Heart right ventricle (tissue), 16 donors: Measurements from ENCODE around the gene DOCK1. TPM values are rescaled to one million over a fixed set of nuclear protein-coding genes. Genes with fewer than 3 reads are reported as not detected.

Source experiments
- ATAC-seq, 8 donors: fragments of 200-7000 bp; cut with Tn5 transposase; one replicate each; pipeline ENCODE4 v1.9.1; 2020; ENCODE audit warnings: mild to moderate bottlenecking in 8 of 8, moderate library complexity in 8 of 8, moderate number of reproducible peaks in 1 of 8
- DNase-seq, 2 donors: peaks; one replicate each; pipeline ENCODE4 v3.0.0-alpha.2; 2020
- H3K27ac ChIP-seq, 10 donors: fragments of 200-600 bp; sonication (generic) in 2 of 10; one replicate each; pipeline versions ENCODE4 v1.5.0 to v1.8.0; 2020 to 2022; ENCODE audit warnings: mild to moderate bottlenecking in 3 of 10
- H3K27me3 ChIP-seq, 7 donors: fragments of 200-600 bp; one replicate each; pipeline ENCODE4 v1.8.0; 2021 to 2022; ENCODE audit warnings: mild to moderate bottlenecking in 2 of 7
- H3K36me3 ChIP-seq, 9 donors: fragments of 200-600 bp; sonication (generic) in 1 of 9; one replicate each; pipeline versions ENCODE4 v1.5.0 to v1.8.0; 2020 to 2022; ENCODE audit warnings: mild to moderate bottlenecking in 2 of 9
- H3K4me1 ChIP-seq, 9 donors: fragments of 200-600 bp; sonication (generic) in 1 of 9; one replicate each; pipeline versions ENCODE4 v1.5.0 to v1.8.0; 2020 to 2022; ENCODE audit warnings: mild to moderate bottlenecking in 4 of 9
- H3K4me3 ChIP-seq, 10 donors: fragments of 200-600 bp; sonication (generic) in 2 of 10; one replicate each; pipeline versions ENCODE4 v1.5.0 to v1.8.0; 2020 to 2022; ENCODE audit warnings: mild to moderate bottlenecking in 7 of 10, moderate library complexity in 2 of 10
- H3K9me3 ChIP-seq, 11 donors: fragments of 200-600 bp in 10 of 11; sonication (generic) in 2 of 11; one replicate each; pipeline versions ENCODE4 v1.5.0 to v1.8.0; 2013 to 2022; ENCODE audit warnings: mild to moderate bottlenecking in 2 of 11, control low read depth in 1 of 11, moderate library complexity in 1 of 11
- WGBS, 2 donors: extraction: QIAGEN DNeasy Blood & Tissue Kit; methylation state at CpG; one replicate each; pipeline ENCODE4 v1.1.7; 2013; ENCODE audit warnings: inconsistent platforms in 1 of 2; 5-methylcytosine and 5-hydroxymethylcytosine counted together
- intact Hi-C, 10 donors: fragments of 100-400 bp; cut with DNase I; formaldehyde crosslinking; loops; one replicate each; pipeline versions ENCODE4 v1.11.1 to v1.14.2; 2022
- polyA plus RNA-seq, 2 donors: library from polyadenylated mRNA; stranded (reverse); fragments of 200-250 nt; gene quantifications; one replicate each; pipeline ENCODE4 v1.2.3, GENCODE V29; 2013
- total RNA-seq, 10 donors: library from RNA; stranded (reverse); fragmentation: NEBNext Ultra II Directional in 3 of 10; extraction: Animal tissue kit (Norgen Biotek cat#: 25700) in 3 of 10; gene quantifications; one replicate each; pipeline versions ENCODE4 v1.2.1 to v1.2.4, GENCODE V29; 2021 to 2023
- TF ChIP-seq, protein P1 (sequence below), 9 donors: fragments of 200-600 bp; sonication (generic) in 2 of 9; IDR thresholded peaks; one replicate each; pipeline versions ENCODE4 v1.5.0 to v1.8.0; 2021 to 2022; ENCODE audit warnings: antibody characterized with exemption in 9 of 9, mild to moderate bottlenecking in 5 of 9, moderate library complexity in 1 of 9
- donor health status: Arrhythmogenic right ventricular cardiomyopathy.
- donor health status: ischemic (EF 13 %, LVEDD 7.1; RV severe dilation, severe dysfunction).
- donor health status: healthy with polysubstance abuse.
- donor health status: DM: no; HTN: yes; CAD: no.
- donor health status: DM: no; HTN: no; CAD: no.
- donor health status: ischemic (EF 25% LVEDD 6.9; RV normal size, moderate dysfunction).
- donor health status: ischemic (EF 25% LVEDD 5.7; RV mildly dilated, moderate dysfunction).
- donor health status: healthy.
- donor health status: DM: yes; HTN: yes; CAD: no.
- donor health status: Ischemic cardiomyopathy.
- donor health status: ischemic (EF 35%, LVEDD 5.7; RV mildly dilated, moderate dysfunction).
- donor health status: nonischemic (EF 11% LVEDD 7.7; RV severe dilation, severe dysfunction).
- donor health status: DM: yes; HTN: yes; CAD: no.
- donor health status: PGD.
- donor health status: ischemic (EF 29% LVEDD 5.4; RV normal size, mild dysfunction).
- donor health status: nonischemic (EF 23%, LVEDD 6.1; RV moderate dilation, normal function).

DOCK1 gene
- total and polyA plus RNA-seq, 12 donors, result 7.8 to 26.7 (median 19.8) TPM

- intact Hi-C loops, result no loop called here
- DNase-seq, result no peak
- Histone ChIP-seq H3K36me3 (peaks cover 0 to 77% (median 23%) of the 10 kb centered on the region in 9 donors), H3K27ac (no peak overlapping the region), H3K4me1 (no peaks in the 10 kb centered on the region), H3K4me3 (no peak overlapping the region), H3K27me3 (no peaks in the 10 kb centered on the region), H3K9me3 (no peaks in the 10 kb centered on the region)
- 93 to 94% methylated on average over 4 of the region's 4 CpGs for WGBS, 2 donors
- ATAC-seq, result no peak
- TF ChIP-seq, protein P1, sequence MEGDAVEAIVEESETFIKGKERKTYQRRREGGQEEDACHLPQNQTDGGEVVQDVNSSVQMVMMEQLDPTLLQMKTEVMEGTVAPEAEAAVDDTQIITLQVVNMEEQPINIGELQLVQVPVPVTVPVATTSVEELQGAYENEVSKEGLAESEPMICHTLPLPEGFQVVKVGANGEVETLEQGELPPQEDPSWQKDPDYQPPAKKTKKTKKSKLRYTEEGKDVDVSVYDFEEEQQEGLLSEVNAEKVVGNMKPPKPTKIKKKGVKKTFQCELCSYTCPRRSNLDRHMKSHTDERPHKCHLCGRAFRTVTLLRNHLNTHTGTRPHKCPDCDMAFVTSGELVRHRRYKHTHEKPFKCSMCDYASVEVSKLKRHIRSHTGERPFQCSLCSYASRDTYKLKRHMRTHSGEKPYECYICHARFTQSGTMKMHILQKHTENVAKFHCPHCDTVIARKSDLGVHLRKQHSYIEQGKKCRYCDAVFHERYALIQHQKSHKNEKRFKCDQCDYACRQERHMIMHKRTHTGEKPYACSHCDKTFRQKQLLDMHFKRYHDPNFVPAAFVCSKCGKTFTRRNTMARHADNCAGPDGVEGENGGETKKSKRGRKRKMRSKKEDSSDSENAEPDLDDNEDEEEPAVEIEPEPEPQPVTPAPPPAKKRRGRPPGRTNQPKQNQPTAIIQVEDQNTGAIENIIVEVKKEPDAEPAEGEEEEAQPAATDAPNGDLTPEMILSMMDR (IDR thresholded peaks at IDR 0.05), result no peak
These were observed 546.4 kb downstream of the DOCK1 start for GRCh38 chr10:127451628-127452027.

DNA sequence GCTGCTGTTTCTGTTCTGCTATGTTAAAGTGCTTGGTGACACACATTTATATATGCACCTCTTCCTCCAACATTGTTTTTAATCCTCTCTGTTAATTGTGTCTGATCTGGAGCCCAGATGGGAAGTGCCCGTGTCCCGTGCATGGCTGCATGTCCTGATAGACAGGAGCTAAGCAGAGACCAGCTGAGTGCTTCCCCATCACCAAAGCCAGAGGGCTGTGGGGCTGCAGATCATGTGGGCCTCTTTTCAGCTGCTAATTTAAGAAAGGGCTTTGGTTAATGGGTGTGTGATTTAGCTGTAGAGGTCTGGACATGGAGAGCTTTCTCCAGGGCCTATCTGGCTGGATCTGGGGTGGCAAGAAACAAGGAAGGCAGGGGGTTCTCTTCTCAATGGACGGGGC lies 547.3 kb downstream of the DOCK1 start:
- Histone ChIP-seq H3K36me3 (peaks cover 0 to 68% (median 16%) of the 10 kb centered on the region in 9 donors), H3K9me3 (no peaks in the 10 kb centered on the region), H3K27ac (no peak overlapping the region), H3K4me1 (no peaks in the 10 kb centered on the region), H3K27me3 (no peaks in the 10 kb centered on the region), H3K4me3 (no peak overlapping the region)
- intact Hi-C loops, result no loop called here
- ATAC-seq, result no peak
- TF ChIP-seq, protein P1 (IDR thresholded peaks at IDR 0.05), result no peak
- no peak for DNase-seq
- 60 to 78% methylated on average over 3 of the region's 3 CpGs for WGBS, 2 donors

DNA sequence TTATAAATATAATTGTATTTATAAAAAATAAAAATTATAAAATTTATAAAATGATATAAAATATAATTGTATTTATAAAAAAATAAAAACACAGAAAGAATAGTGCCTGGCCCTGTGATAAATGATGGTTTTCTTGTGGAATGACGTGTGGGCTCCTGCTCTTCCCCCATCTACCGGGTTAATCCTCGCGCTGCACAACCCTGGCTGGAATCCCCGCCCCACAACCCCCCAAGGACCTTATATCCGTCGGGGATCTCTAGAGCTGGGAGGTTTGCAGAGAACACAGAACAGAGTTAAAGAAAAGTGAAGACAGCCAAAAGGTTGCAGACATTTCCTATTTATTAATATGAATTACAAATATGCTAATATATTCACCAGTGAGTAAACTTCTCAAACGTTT lies 548.5 kb downstream of the DOCK1 start:
- H3K36me3 ChIP-seq, result peaks cover 0 to 58% (median 5%) of the 10 kb centered on the region in 9 donors
- no peaks in the 10 kb centered on the region for H3K27me3 ChIP-seq
- no peak overlapping the region for H3K4me3 ChIP-seq
- DNase-seq, result no peak
- intact Hi-C loops, result no loop called here
- 69 to 82% methylated on average over 8 of the region's 8 CpGs for WGBS, 2 donors
- TF ChIP-seq, protein P1 (IDR thresholded peaks at IDR 0.05), result no peak
- peaks cover 0 to 5% (median 0%) of the 10 kb centered on the region in 11 donors for H3K9me3 ChIP-seq
- no peaks in the 10 kb centered on the region for H3K4me1 ChIP-seq
- ATAC-seq, result no peak
- no peak overlapping the region for H3K27ac ChIP-seq

DNA sequence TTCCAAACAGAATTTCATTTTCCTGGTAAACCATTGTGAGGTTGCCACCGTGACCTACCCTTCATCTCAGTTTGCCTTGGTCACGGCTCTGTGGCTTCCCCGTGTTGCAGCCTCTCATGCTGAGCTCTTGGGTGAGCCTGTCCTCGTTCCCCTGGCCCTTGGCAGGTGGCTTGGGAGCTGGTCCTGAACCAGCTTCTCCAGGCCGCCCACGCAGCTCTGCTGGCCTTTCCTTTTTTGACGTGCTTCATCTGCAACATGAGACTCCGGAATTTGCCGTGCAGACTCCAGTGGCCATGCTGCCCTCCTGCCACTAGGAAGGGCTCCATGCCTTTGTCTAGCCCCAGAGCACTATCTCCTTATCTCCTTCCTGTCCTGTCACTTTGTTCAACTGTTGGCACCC lies 550.9 kb downstream of the DOCK1 start:
- 79 to 86% methylated on average over 9 of the region's 9 CpGs for WGBS, 2 donors
- Histone ChIP-seq H3K4me3 (no peak overlapping the region), H3K27me3 (no peaks in the 10 kb centered on the region), H3K36me3 (peaks cover 0 to 35% (median 1%) of the 10 kb centered on the region in 9 donors), H3K9me3 (peaks cover 0 to 28% (median 0%) of the 10 kb centered on the region in 11 donors), H3K4me1 (no peaks in the 10 kb centered on the region), H3K27ac (no peak overlapping the region)
- DNase-seq, result no peak
- intact Hi-C loops, result no loop called here
- ATAC-seq, result no peak
- TF ChIP-seq, protein P1 (IDR thresholded peaks at IDR 0.05), result no peak
